HepG2 (cell line): ENCODE results near the gene PLCG2.

Experiments
- ARNT2 ChIP-seq: sonication (generic); formaldehyde crosslinking; IDR thresholded peaks from 2 replicates; pipeline ENCODE4 v1.8.0; 2022; ENCODE audit warnings: mild to moderate bottlenecking, low read depth, missing genetic modification reagents, moderate library complexity
- ATF2 ChIP-seq: sonication (generic); formaldehyde crosslinking; IDR thresholded peaks from 2 replicates; pipeline ENCODE4 v1.4.0; 2020; ENCODE audit warnings: missing genetic modification reagents
- BRD4 ChIP-seq: sonication (generic); formaldehyde crosslinking; IDR thresholded peaks from 2 replicates; pipeline ENCODE4 v1.4.0; 2020; ENCODE audit warnings: missing genetic modification reagents
- CTCF ChIP-seq: sonication (generic); formaldehyde crosslinking; IDR thresholded peaks from 2 replicates; pipeline ENCODE4 v1.5.0; 2020; ENCODE audit warnings: mild to moderate bottlenecking, missing genetic modification reagents, moderate library complexity
- HOMEZ ChIP-seq: IDR thresholded peaks from 2 replicates; pipeline ENCODE4 v1.6.1; 2016; ENCODE audit warnings: low read depth
- NR2C2 ChIP-seq: sonication (generic); formaldehyde crosslinking; IDR thresholded peaks from 2 replicates; pipeline ENCODE4 v1.4.0; 2020; ENCODE audit warnings: missing genetic modification reagents, mild to moderate bottlenecking, moderate library complexity, borderline replicate concordance
- POLR2A ChIP-seq, 2 experiments: IDR thresholded peaks; 2 replicates each; pipeline ENCODE4 v1.6.1; 2011; ENCODE audit warnings: low read depth in 2 of 2, low read length in 2 of 2, mild to moderate bottlenecking in 1 of 2, moderate library complexity in 1 of 2; ENCODE audit not compliant: insufficient read depth in 1 of 2
- REST ChIP-seq, 2 experiments: IDR thresholded peaks; 2 replicates each; pipeline ENCODE4 v1.6.1; 2011 to 2012; ENCODE audit warnings: low read length in 2 of 2, borderline replicate concordance in 1 of 2, low read depth in 1 of 2, mild to moderate bottlenecking in 1 of 2, moderate library complexity in 1 of 2
- SUZ12 ChIP-seq: fragments of 150-350 bp; IDR thresholded peaks from 2 replicates; pipeline ENCODE4 v1.6.1; 2014; ENCODE audit warnings: low read depth, low read length
- ZNF274 ChIP-seq: sonication (generic); formaldehyde crosslinking; IDR thresholded peaks from 2 replicates; pipeline ENCODE4 v1.5.1; 2020; ENCODE audit warnings: mild to moderate bottlenecking, missing genetic modification reagents
- ZNF292 ChIP-seq: sonication (generic); formaldehyde crosslinking; IDR thresholded peaks from 2 replicates; pipeline ENCODE4 v1.8.1; 2022; ENCODE audit warnings: mild to moderate bottlenecking, low read depth, missing genetic modification reagents, borderline replicate concordance

- TF ChIP-seq SUZ12 (no peak), NR2C2 (CRISPR knock-in tag) (no peak), BRD4 (CRISPR knock-in tag) (no peak), ZNF292 (no peak), CTCF (no peak), REST (IDR thresholded peaks at IDR 0.05; ENCODE audit: borderline replicate concordance in 1 of 2, low read depth in 1 of 2, low read length in 2 of 2) (no peak), ARNT2 (CRISPR knock-in tag) (no peak), POLR2A (IDR thresholded peaks at IDR 0.05; ENCODE audit: insufficient read depth in 1 of 2, low read depth in 2 of 2, low read length in 2 of 2) (no peak), ATF2 (CRISPR knock-in tag) (no peak), ZNF274 (CRISPR knock-in tag) (no peak), HOMEZ (CRISPR knock-in tag) (no peak)
These were observed at the start of gene PLCG2 for GRCh38 chr16:81778861-81779535.
